GM23338 (cell line): ENCODE results near the gene DKK1. TPM values are rescaled to one million over a fixed set of nuclear protein-coding genes. Genes with fewer than 3 reads are reported as not detected.

ENCODE experiments used
- ATAC-seq: fragments of 200-7000 bp; cut with Tn5 transposase; 3 replicates; pipeline ENCODE4 v1.9.1; 2020
- DNase-seq: peaks from one replicate; pipeline ENCODE4 v3.0.0-alpha.2; 2015; ENCODE audit warnings: low spot score
- H2AFZ ChIP-seq: fragments of 200-600 bp; sonication (generic); 2 replicates; pipeline ENCODE4 v1.8.0; 2016; ENCODE audit warnings: antibody characterized with exemption, mild to moderate bottlenecking, moderate library complexity
- H3F3A ChIP-seq: fragments of 200-600 bp; sonication (generic); replicated peaks from 2 replicates; pipeline ENCODE4 v1.8.0; 2017; ENCODE audit warnings: antibody characterized with exemption, mixed run types, low read depth
- H3K27ac ChIP-seq: fragments of 200-600 bp; sonication (generic); 2 replicates; pipeline ENCODE4 v1.6.1; 2016; ENCODE audit warnings: low read depth
- H3K27me3 ChIP-seq: fragments of 200-600 bp; sonication (generic); 2 replicates; pipeline ENCODE4 v1.8.0; 2016; ENCODE audit warnings: mild to moderate bottlenecking, mixed run types, moderate library complexity; ENCODE audit not compliant: insufficient read depth
- H3K36me3 ChIP-seq: fragments of 200-600 bp; sonication (generic); 2 replicates; pipeline ENCODE4 v1.8.0; 2016; ENCODE audit warnings: mild to moderate bottlenecking; ENCODE audit not compliant: insufficient read depth
- H3K4me1 ChIP-seq: fragments of 200-600 bp; sonication (generic); 2 replicates; pipeline ENCODE4 v1.8.0; 2016; ENCODE audit warnings: mild to moderate bottlenecking, moderate library complexity; ENCODE audit not compliant: insufficient read depth
- H3K4me2 ChIP-seq: fragments of 200-600 bp; sonication (generic); 2 replicates; pipeline ENCODE4 v1.7.1; 2017; ENCODE audit warnings: mixed run types
- H3K4me3 ChIP-seq: fragments of 200-600 bp; sonication (generic); 2 replicates; pipeline ENCODE4 v1.6.1; 2016; ENCODE audit warnings: mixed run types
- H3K79me2 ChIP-seq: fragments of 200-600 bp; sonication (generic); replicated peaks from 2 replicates; pipeline ENCODE4 v1.8.0; 2017; ENCODE audit warnings: mild to moderate bottlenecking; ENCODE audit not compliant: insufficient read depth
- H3K9me2 ChIP-seq: fragments of 200-600 bp; sonication (generic); 2 replicates; pipeline ENCODE4 v1.8.0; 2017; ENCODE audit not compliant: insufficient read depth
- H4K20me1 ChIP-seq: fragments of 200-600 bp; sonication (generic); replicated peaks from 2 replicates; pipeline ENCODE4 v1.8.0; 2017; ENCODE audit warnings: mild to moderate bottlenecking; ENCODE audit not compliant: insufficient read depth
- H3K27ac Mint-ChIP-seq: 2 replicates; pipeline ENCODE4 v1.8.0; 2020; ENCODE audit warnings: inconsistent platforms, mild to moderate bottlenecking, moderate library complexity, mixed read lengths
- H3K27me3 Mint-ChIP-seq: 3 replicates; pipeline ENCODE4 v1.8.0; 2022; ENCODE audit warnings: low read depth, mild to moderate bottlenecking, moderate library complexity, mixed read lengths, inconsistent platforms; ENCODE audit not compliant: insufficient read depth, poor library complexity
- H3K36me3 Mint-ChIP-seq: 3 replicates; pipeline ENCODE4 v1.8.0; 2021; ENCODE audit warnings: low read depth, mild to moderate bottlenecking, inconsistent platforms, moderate library complexity, mixed read lengths
- H3K4me1 Mint-ChIP-seq: 3 replicates; pipeline ENCODE4 v1.8.0; 2020; ENCODE audit warnings: mild to moderate bottlenecking, inconsistent platforms, mixed read lengths
- H3K4me3 Mint-ChIP-seq: 3 replicates; pipeline ENCODE4 v1.8.0; 2021; ENCODE audit warnings: moderate library complexity, mild to moderate bottlenecking, inconsistent platforms, mixed read lengths
- H3K9me3 Mint-ChIP-seq: 3 replicates; pipeline ENCODE4 v1.8.0; 2020; ENCODE audit warnings: moderate library complexity, mild to moderate bottlenecking, inconsistent platforms, mixed read lengths
- CREB1 ChIP-seq: fragments of 250-450 bp; sonication (Bioruptor Pico); IDR thresholded peaks from 2 replicates; pipeline ENCODE4 v1.5.0; 2020; ENCODE audit warnings: low read depth, mild to moderate bottlenecking, moderate library complexity
- JUNB ChIP-seq: IDR thresholded peaks from one replicate; pipeline ENCODE4 v1.6.1; 2016; ENCODE audit warnings: antibody characterized with exemption; ENCODE audit not compliant: unreplicated experiment
- STAT1 ChIP-seq: IDR thresholded peaks from one replicate; pipeline ENCODE4 v1.6.1; 2016; ENCODE audit warnings: antibody characterized with exemption; ENCODE audit not compliant: unreplicated experiment
- ZNF462 ChIP-seq: fragments of 250-450 bp; sonication (Bioruptor Pico); IDR thresholded peaks from 2 replicates; pipeline ENCODE4 v1.5.0; 2020; ENCODE audit warnings: mild to moderate bottlenecking, moderate library complexity
- polyA plus RNA-seq: library from polyadenylated mRNA; unstranded; fragments of >200 nt; fragmentation: Nextera tagmentation; extraction: Ambion mirVana; gene quantifications from 2 replicates; pipeline ENCODE4 v1.2.1, GENCODE V29; 2016
- total RNA-seq: library from RNA; depleted of rRNA; stranded (reverse); fragments of >200 nt; shearing (Covaris generic); gene quantifications from 2 replicates; pipeline ENCODE4 v1.2.3, GENCODE V29; 2014
- TF ChIP-seq, protein P1 (sequence below), 2 experiments: fragments of 200-600 bp in 1 of 2; sonication (generic) in 1 of 2; conservative IDR thresholded peaks; 2 replicates each; pipeline versions ENCODE4 v1.5.1 to v1.6.1; 2016 to 2017; ENCODE audit warnings: antibody characterized with exemption in 2 of 2, low read depth in 2 of 2, mild to moderate bottlenecking in 2 of 2, moderate library complexity in 1 of 2
- TF ChIP-seq, protein P2 (sequence below): IDR thresholded peaks from 2 replicates; pipeline ENCODE4 v1.6.1; 2016; ENCODE audit warnings: antibody characterized with exemption

DKK1 gene
- total and polyA plus RNA-seq, 2 experiments from 2014 or later: 0.45 TPM; not detected in 1

DNA sequence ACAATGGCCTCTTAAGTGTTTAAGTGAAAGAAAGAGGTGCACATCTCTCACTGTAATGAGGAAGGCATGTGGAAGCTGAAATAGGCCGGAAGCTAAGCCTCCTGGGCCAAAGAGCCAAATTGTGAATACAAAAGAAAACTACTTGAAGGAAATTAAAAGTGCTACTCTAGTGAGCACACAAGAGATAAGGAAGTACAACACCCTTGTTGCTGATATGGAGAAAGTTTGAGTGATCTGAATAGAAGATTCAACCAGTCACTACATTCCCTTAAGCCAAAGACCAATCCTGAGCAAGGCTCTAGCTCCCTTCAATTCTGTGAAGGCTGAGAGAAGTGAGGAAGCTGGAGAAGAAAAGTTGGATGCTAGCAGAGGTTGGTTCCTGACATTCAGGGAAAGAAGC, 8.2 kb downstream of the DKK1 start (continued):
- TF ChIP-seq ZNF462 (no peak), STAT1 (no peak)
- TF ChIP-seq, protein P1, sequence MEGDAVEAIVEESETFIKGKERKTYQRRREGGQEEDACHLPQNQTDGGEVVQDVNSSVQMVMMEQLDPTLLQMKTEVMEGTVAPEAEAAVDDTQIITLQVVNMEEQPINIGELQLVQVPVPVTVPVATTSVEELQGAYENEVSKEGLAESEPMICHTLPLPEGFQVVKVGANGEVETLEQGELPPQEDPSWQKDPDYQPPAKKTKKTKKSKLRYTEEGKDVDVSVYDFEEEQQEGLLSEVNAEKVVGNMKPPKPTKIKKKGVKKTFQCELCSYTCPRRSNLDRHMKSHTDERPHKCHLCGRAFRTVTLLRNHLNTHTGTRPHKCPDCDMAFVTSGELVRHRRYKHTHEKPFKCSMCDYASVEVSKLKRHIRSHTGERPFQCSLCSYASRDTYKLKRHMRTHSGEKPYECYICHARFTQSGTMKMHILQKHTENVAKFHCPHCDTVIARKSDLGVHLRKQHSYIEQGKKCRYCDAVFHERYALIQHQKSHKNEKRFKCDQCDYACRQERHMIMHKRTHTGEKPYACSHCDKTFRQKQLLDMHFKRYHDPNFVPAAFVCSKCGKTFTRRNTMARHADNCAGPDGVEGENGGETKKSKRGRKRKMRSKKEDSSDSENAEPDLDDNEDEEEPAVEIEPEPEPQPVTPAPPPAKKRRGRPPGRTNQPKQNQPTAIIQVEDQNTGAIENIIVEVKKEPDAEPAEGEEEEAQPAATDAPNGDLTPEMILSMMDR (conservative IDR thresholded peaks at IDR 0.05; ENCODE audit: low read depth in 2 of 2): no peak

GRCh38 chr10:52322936-52323335, 8.9 kb downstream of the DKK1 start:
- no peak for ATAC-seq
- H3K9me3 Mint-ChIP-seq: no peaks in the 10 kb centered on the region
- H3K36me3 Mint-ChIP-seq: no peaks in the 10 kb centered on the region
- H3K27ac Mint-ChIP-seq: no peak overlapping the region
- DNase-seq: no peak
- Histone ChIP-seq H3K4me1 (no peaks in the 10 kb centered on the region), H4K20me1 (no peaks in the 10 kb centered on the region), H3K27me3 (peaks cover 2% of the 10 kb centered on the region; the same call in 1 of the 2 replicates), H3K4me2 (no peak overlapping the region), H3K27ac (no peak overlapping the region), H3F3A (no peaks in the 10 kb centered on the region), H3K36me3 (no peaks in the 10 kb centered on the region), H3K79me2 (no peaks in the 10 kb centered on the region), H2AFZ (no peak overlapping the region), H3K4me3 (no peak overlapping the region), H3K9me2 (no peaks in the 10 kb centered on the region)
- H3K27me3 Mint-ChIP-seq: no peaks in the 10 kb centered on the region
- peaks cover 2% of the 10 kb centered on the region; the same call in 1 of the 3 replicates for H3K4me1 Mint-ChIP-seq
- H3K4me3 Mint-ChIP-seq: no peak overlapping the region
- TF ChIP-seq CREB1 (CRISPR knock-in tag): no peak
- TF ChIP-seq ZNF462: no peak
- TF ChIP-seq, protein P2, sequence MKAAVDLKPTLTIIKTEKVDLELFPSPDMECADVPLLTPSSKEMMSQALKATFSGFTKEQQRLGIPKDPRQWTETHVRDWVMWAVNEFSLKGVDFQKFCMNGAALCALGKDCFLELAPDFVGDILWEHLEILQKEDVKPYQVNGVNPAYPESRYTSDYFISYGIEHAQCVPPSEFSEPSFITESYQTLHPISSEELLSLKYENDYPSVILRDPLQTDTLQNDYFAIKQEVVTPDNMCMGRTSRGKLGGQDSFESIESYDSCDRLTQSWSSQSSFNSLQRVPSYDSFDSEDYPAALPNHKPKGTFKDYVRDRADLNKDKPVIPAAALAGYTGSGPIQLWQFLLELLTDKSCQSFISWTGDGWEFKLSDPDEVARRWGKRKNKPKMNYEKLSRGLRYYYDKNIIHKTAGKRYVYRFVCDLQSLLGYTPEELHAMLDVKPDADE: no peak
- TF ChIP-seq JUNB: no peak
